ENCODE data around the gene ADAMTS9. TPM values are rescaled to one million over a fixed set of nuclear protein-coding genes. Genes with fewer than 3 reads are reported as not detected.
A peak's percentile ranks its signal among the peaks of the same experiment; 100 is the strongest.

Gene ADAMTS9
- total and polyA plus RNA-seq, 2 of the 13 experiments (the other 11 are each of a cell fraction or from before 2014, with no cell fraction given), result 0.02 to 0.09 TPM

DNA sequence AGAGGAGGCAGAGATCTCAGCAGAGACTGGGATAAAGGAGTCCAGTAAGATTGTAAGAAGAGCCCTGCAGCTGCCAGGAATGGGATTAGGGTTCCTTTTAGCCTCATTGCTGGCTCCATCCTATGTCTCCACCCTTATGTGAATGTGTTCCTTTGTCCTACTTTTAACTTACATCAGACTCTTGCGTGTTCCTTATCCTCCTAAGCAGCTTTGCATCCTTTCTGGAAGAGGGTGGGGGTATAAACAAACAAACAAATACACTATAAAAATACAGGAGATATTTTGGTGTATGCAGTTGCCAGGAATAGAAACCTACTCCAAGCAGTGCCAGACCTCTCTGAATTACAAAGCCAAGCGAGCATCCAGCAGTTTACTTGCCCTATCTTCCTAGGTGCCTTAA, 194.7 kb downstream of the ADAMTS9 start (continued):
- TF ChIP-seq KAT2B (IDR thresholded peaks at IDR 0.05; ENCODE audit: borderline replicate concordance, low read depth, low read length), result no peak

DNA sequence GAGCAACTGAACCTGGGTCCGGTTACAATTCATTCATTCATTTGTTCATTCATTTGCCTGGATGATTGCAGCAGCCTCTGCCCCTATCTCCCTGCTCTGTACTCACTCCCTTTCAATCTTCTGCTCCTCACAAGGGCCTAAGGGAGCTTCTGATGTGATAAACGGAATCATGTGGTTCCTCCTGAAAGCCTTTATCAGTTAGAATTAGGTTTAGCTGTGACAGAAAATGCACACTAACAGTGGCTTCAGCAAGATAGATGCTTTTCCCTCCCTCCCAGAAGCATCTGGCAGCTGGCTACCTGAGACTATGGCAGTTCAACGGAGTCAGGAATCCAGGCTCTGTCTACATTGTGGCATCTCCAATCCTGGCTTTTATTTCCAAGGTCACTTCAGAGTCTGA, 196.0 kb downstream of the ADAMTS9 start:
- H3K36me3 ChIP-seq (replicated peaks in 1 of 2; ENCODE audit: control insufficient read depth in 1 of 2, insufficient read depth in 2 of 2, low read length in 2 of 2), result no peaks in the 10 kb centered on the region
- H3K27ac ChIP-seq (ENCODE audit: extremely low read length, insufficient read depth, low read length), result no peak overlapping the region
- no peak for ATAC-seq
- BruUV-seq (replicated peaks), result no TSS peak
- no peak overlapping the region for H2AFZ ChIP-seq (ENCODE audit: low read length)
- H3K79me2 ChIP-seq (ENCODE audit: insufficient read depth, low read length), result no peaks in the 10 kb centered on the region
- H3K9ac ChIP-seq (ENCODE audit: insufficient read depth, low read depth, low read length), result no peak overlapping the region
- no peaks in the 10 kb centered on the region for H3K9me3 ChIP-seq (ENCODE audit: low read length)
- H4K20me1 ChIP-seq (ENCODE audit: insufficient read depth, low read length), result no peaks in the 10 kb centered on the region
- no peak overlapping the region for H3K4me3 ChIP-seq (replicated peaks in 1 of 3; ENCODE audit: insufficient read depth in 1 of 3, low read depth in 2 of 3, low read length in 3 of 3)
- 29% methylated on average over 3 of the region's 3 CpGs for WGBS (ENCODE audit: low lambda C conversion rate)
- in situ Hi-C loops (cut with HindIII; ENCODE audit: extremely low pct_ligation_motif_present, low pct_unique_long_range_greater_than_20kb), result no loop called here
- intact Hi-C loops (cut with micrococcal nuclease; ENCODE audit: unreplicated experiment), result no loop called here
- no peak for DNase-seq (ENCODE audit: low spot score)
- H3K27me3 ChIP-seq (ENCODE audit: control insufficient read depth in 1 of 2, insufficient read depth in 2 of 2, low read length in 2 of 2), result peaks cover 8 to 71% of the 10 kb centered on the region in 2 experiments; a peak in 4 of 5 replicates
- FAIRE-seq, result no peak
- ChIA-PET CTCF (ENCODE audit: low intra/inter-chr PET ratio, low total read pairs) (no interaction called here), POLR2A (no interaction called here)
- H3K4me1 ChIP-seq (ENCODE audit: insufficient read depth, low read length), result peaks cover 51% of the 10 kb centered on the region
- peak overlapping the region; percentile 5; the same call in 1 of the 2 replicates for H3K4me2 ChIP-seq (ENCODE audit: low read depth, low read length)
- TF ChIP-seq, protein P1, sequence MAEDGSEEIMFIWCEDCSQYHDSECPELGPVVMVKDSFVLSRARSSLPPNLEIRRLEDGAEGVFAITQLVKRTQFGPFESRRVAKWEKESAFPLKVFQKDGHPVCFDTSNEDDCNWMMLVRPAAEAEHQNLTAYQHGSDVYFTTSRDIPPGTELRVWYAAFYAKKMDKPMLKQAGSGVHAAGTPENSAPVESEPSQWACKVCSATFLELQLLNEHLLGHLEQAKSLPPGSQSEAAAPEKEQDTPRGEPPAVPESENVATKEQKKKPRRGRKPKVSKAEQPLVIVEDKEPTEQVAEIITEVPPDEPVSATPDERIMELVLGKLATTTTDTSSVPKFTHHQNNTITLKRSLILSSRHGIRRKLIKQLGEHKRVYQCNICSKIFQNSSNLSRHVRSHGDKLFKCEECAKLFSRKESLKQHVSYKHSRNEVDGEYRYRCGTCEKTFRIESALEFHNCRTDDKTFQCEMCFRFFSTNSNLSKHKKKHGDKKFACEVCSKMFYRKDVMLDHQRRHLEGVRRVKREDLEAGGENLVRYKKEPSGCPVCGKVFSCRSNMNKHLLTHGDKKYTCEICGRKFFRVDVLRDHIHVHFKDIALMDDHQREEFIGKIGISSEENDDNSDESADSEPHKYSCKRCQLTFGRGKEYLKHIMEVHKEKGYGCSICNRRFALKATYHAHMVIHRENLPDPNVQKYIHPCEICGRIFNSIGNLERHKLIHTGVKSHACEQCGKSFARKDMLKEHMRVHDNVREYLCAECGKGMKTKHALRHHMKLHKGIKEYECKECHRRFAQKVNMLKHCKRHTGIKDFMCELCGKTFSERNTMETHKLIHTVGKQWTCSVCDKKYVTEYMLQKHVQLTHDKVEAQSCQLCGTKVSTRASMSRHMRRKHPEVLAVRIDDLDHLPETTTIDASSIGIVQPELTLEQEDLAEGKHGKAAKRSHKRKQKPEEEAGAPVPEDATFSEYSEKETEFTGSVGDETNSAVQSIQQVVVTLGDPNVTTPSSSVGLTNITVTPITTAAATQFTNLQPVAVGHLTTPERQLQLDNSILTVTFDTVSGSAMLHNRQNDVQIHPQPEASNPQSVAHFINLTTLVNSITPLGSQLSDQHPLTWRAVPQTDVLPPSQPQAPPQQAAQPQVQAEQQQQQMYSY (CRISPR knock-in tag; IDR thresholded peaks at IDR 0.05), result no peak
- TF ChIP-seq FLYWCH1 (CRISPR knock-in tag; IDR thresholded peaks at IDR 0.05), result no peak
- TF ChIP-seq ZFP37 (CRISPR knock-in tag; IDR thresholded peaks at IDR 0.05; ENCODE audit: borderline replicate concordance), result no peak
- TF ChIP-seq ZNF546 (CRISPR knock-in tag; conservative IDR thresholded peaks at IDR 0.05), result no peak
- TF ChIP-seq TBX3 (IDR thresholded peaks at IDR 0.05; ENCODE audit: borderline replicate concordance), result no peak
- no peak for TF ChIP-seq ZNF432 (CRISPR knock-in tag; IDR thresholded peaks at IDR 0.05; ENCODE audit: borderline replicate concordance)
- no peak for TF ChIP-seq ZNF160 (CRISPR knock-in tag; IDR thresholded peaks at IDR 0.05)
- TF ChIP-seq, protein P2, sequence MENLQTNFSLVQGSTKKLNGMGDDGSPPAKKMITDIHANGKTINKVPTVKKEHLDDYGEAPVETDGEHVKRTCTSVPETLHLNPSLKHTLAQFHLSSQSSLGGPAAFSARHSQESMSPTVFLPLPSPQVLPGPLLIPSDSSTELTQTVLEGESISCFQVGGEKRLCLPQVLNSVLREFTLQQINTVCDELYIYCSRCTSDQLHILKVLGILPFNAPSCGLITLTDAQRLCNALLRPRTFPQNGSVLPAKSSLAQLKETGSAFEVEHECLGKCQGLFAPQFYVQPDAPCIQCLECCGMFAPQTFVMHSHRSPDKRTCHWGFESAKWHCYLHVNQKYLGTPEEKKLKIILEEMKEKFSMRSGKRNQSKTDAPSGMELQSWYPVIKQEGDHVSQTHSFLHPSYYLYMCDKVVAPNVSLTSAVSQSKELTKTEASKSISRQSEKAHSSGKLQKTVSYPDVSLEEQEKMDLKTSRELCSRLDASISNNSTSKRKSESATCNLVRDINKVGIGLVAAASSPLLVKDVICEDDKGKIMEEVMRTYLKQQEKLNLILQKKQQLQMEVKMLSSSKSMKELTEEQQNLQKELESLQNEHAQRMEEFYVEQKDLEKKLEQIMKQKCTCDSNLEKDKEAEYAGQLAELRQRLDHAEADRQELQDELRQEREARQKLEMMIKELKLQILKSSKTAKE (CRISPR knock-in tag; IDR thresholded peaks at IDR 0.05; ENCODE audit: borderline replicate concordance), result no peak
- no peak for TF ChIP-seq ZNF292 (CRISPR knock-in tag; IDR thresholded peaks at IDR 0.05; ENCODE audit: borderline replicate concordance, low read depth)
- TF ChIP-seq, protein P3, sequence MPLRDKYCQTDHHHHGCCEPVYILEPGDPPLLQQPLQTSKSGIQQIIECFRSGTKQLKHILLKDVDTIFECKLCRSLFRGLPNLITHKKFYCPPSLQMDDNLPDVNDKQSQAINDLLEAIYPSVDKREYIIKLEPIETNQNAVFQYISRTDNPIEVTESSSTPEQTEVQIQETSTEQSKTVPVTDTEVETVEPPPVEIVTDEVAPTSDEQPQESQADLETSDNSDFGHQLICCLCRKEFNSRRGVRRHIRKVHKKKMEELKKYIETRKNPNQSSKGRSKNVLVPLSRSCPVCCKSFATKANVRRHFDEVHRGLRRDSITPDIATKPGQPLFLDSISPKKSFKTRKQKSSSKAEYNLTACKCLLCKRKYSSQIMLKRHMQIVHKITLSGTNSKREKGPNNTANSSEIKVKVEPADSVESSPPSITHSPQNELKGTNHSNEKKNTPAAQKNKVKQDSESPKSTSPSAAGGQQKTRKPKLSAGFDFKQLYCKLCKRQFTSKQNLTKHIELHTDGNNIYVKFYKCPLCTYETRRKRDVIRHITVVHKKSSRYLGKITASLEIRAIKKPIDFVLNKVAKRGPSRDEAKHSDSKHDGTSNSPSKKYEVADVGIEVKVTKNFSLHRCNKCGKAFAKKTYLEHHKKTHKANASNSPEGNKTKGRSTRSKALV (CRISPR knock-in tag; IDR thresholded peaks at IDR 0.05), result no peak
- TF ChIP-seq ZBTB1 (CRISPR knock-in tag; IDR thresholded peaks at IDR 0.05; ENCODE audit: borderline replicate concordance), result no peak
- TF ChIP-seq ZNF7 (CRISPR knock-in tag; IDR thresholded peaks at IDR 0.05), result no peak
- no peak for TF ChIP-seq DMAP1 (CRISPR knock-in tag; IDR thresholded peaks at IDR 0.05)
- TF ChIP-seq MYC (CRISPR knock-in tag; IDR thresholded peaks at IDR 0.05; ENCODE audit: borderline replicate concordance), result no peak
